Neural progenitor cell (in vitro differentiated cells): ENCODE measurements around the gene PPY. TPM values are rescaled to one million over a fixed set of nuclear protein-coding genes. Genes with fewer than 3 reads are reported as not detected.

Experiments
- DNase-seq: peaks from one replicate; pipeline ENCODE4 v3.0.0-alpha.2; 2016; ENCODE audit warnings: low spot score
- H2AFZ ChIP-seq: fragments of 200-600 bp; sonication (generic); replicated peaks from 2 replicates; pipeline ENCODE4 v1.6.1; 2016; ENCODE audit warnings: antibody characterized with exemption
- H3F3A ChIP-seq: fragments of 200-600 bp; sonication (generic); 2 replicates; pipeline ENCODE4 v1.6.1; 2016; ENCODE audit warnings: antibody characterized with exemption, low read depth
- H3K27ac ChIP-seq: fragments of 200-600 bp; sonication (generic); 2 replicates; pipeline ENCODE4 v1.5.1; 2016; ENCODE audit warnings: mild to moderate bottlenecking
- H3K27me3 ChIP-seq: fragments of 200-600 bp; sonication (generic); 2 replicates; pipeline ENCODE4 v1.6.1; 2016; ENCODE audit warnings: mild to moderate bottlenecking, moderate library complexity
- H3K36me3 ChIP-seq: fragments of 200-600 bp; sonication (generic); 2 replicates; pipeline ENCODE4 v1.5.1; 2016
- H3K4me1 ChIP-seq: fragments of 200-600 bp; sonication (generic); 2 replicates; pipeline ENCODE4 v1.6.1; 2016; ENCODE audit warnings: mixed run types
- H3K4me2 ChIP-seq: fragments of 200-600 bp; sonication (generic); 2 replicates; pipeline ENCODE4 v1.6.1; 2016
- H3K4me3 ChIP-seq: fragments of 200-600 bp; sonication (generic); 2 replicates; pipeline ENCODE4 v1.5.1; 2016
- H3K79me2 ChIP-seq: fragments of 200-600 bp; sonication (generic); 2 replicates; pipeline ENCODE4 v1.6.1; 2016; ENCODE audit warnings: low read depth
- H3K9ac ChIP-seq: fragments of 200-600 bp; sonication (generic); 2 replicates; pipeline ENCODE4 v1.6.1; 2016
- H3K9me3 ChIP-seq: fragments of 200-600 bp; sonication (generic); 2 replicates; pipeline ENCODE4 v1.5.1; 2016; ENCODE audit warnings: low read depth
- H4K20me1 ChIP-seq: fragments of 200-600 bp; sonication (generic); 2 replicates; pipeline ENCODE4 v1.6.1; 2016; ENCODE audit warnings: low read depth
- H3K27ac Mint-ChIP-seq: 3 replicates; pipeline ENCODE4 v1.8.0; 2021; ENCODE audit warnings: mixed read lengths
- H3K27me3 Mint-ChIP-seq: 2 replicates; pipeline ENCODE4 v1.8.0; 2022; ENCODE audit warnings: low read depth, mild to moderate bottlenecking, inconsistent platforms, moderate library complexity, mixed read lengths; ENCODE audit not compliant: insufficient read depth
- H3K36me3 Mint-ChIP-seq: 3 replicates; pipeline ENCODE4 v1.8.0; 2021; ENCODE audit warnings: mixed read lengths
- H3K4me1 Mint-ChIP-seq: 3 replicates; pipeline ENCODE4 v1.8.0; 2021; ENCODE audit warnings: mixed read lengths
- H3K4me3 Mint-ChIP-seq: 3 replicates; pipeline ENCODE4 v1.8.0; 2021; ENCODE audit warnings: mild to moderate bottlenecking, moderate library complexity, mixed read lengths
- H3K9me3 Mint-ChIP-seq: 3 replicates; pipeline ENCODE4 v1.8.0; 2020; ENCODE audit warnings: mixed read lengths
- CTCF ChIP-seq: fragments of 200-600 bp; sonication (generic); IDR thresholded peaks from 2 replicates; pipeline ENCODE4 v1.5.1; 2017; ENCODE audit warnings: antibody characterized with exemption, mild to moderate bottlenecking
- EZH2 ChIP-seq: fragments of 200-600 bp; sonication (generic); IDR thresholded peaks from 2 replicates; pipeline ENCODE4 v1.6.1; 2017; ENCODE audit warnings: antibody characterized with exemption, mild to moderate bottlenecking, moderate library complexity
- EZH2phosphoT487 ChIP-seq: fragments of 200-600 bp; sonication (generic); IDR thresholded peaks from 2 replicates; pipeline ENCODE4 v1.6.1; 2017; ENCODE audit warnings: antibody characterized with exemption
- total RNA-seq: library from RNA; depleted of rRNA; stranded (reverse); fragments of >200 nt; gene quantifications from 2 replicates; pipeline ENCODE4 v1.2.3, GENCODE V29; 2015; ENCODE audit warnings: low replicate concordance

The PPY gene
- total RNA-seq, 1 donor from 2014 or later = not detected

GRCh38 chr17:43935204-43935925 is 6.9 kb downstream of the PPY start:
- no peaks in the 10 kb centered on the region for H3K79me2 ChIP-seq
- Mint-ChIP-seq H3K27ac (no peak overlapping the region), H3K27me3 (peaks cover 7% of the 10 kb centered on the region), H3K4me3 (no peak overlapping the region), H3K9me3 (no peaks in the 10 kb centered on the region), H3K36me3 (peaks cover 2% of the 10 kb centered on the region), H3K4me1 (peaks cover 27% of the 10 kb centered on the region)
- H3K27ac ChIP-seq = no peak overlapping the region
- TF ChIP-seq EZH2phosphoT487 (no peak), EZH2 (no peak), CTCF (no peak)
- peaks cover 9% of the 10 kb centered on the region for H3K4me1 ChIP-seq
- H3F3A ChIP-seq = no peaks in the 10 kb centered on the region
- H3K27me3 ChIP-seq = peaks cover 39% of the 10 kb centered on the region
- H3K4me3 ChIP-seq = no peak overlapping the region
- H3K4me2 ChIP-seq = peak overlapping the region; percentile 27
- H3K9ac ChIP-seq = no peak overlapping the region
- no peaks in the 10 kb centered on the region for H4K20me1 ChIP-seq
- no peaks in the 10 kb centered on the region for H3K36me3 ChIP-seq
- DNase-seq = no peak
- no peaks in the 10 kb centered on the region for H3K9me3 ChIP-seq
- H2AFZ ChIP-seq = peak overlapping the region; percentile 68

GRCh38 chr17:43932923-43933322 is 9.4 kb downstream of the PPY start:
- Mint-ChIP-seq H3K36me3 (peaks cover 2% of the 10 kb centered on the region), H3K9me3 (no peaks in the 10 kb centered on the region), H3K27me3 (peaks cover 13% of the 10 kb centered on the region), H3K27ac (no peak overlapping the region), H3K4me3 (no peak overlapping the region), H3K4me1 (peaks cover 18% of the 10 kb centered on the region)
- Histone ChIP-seq H3K27me3 (peaks cover 35% of the 10 kb centered on the region), H2AFZ (no peak overlapping the region), H3K36me3 (no peaks in the 10 kb centered on the region), H3K9ac (no peak overlapping the region), H3K27ac (no peak overlapping the region), H3F3A (no peaks in the 10 kb centered on the region), H3K4me3 (no peak overlapping the region), H3K4me1 (peaks cover 11% of the 10 kb centered on the region), H3K4me2 (no peak overlapping the region), H3K79me2 (no peaks in the 10 kb centered on the region), H4K20me1 (no peaks in the 10 kb centered on the region), H3K9me3 (no peaks in the 10 kb centered on the region)
- TF ChIP-seq EZH2 = no peak
- TF ChIP-seq EZH2phosphoT487 = no peak
- TF ChIP-seq CTCF = no peak
- no peak for DNase-seq

GRCh38 chr17:43932357-43932756 is 9.9 kb downstream of the PPY start:
- H3K27me3 Mint-ChIP-seq = peaks cover 15% of the 10 kb centered on the region
- H3K9me3 Mint-ChIP-seq = no peaks in the 10 kb centered on the region
- no peak for TF ChIP-seq EZH2phosphoT487
- no peak for TF ChIP-seq EZH2
- TF ChIP-seq CTCF = no peak
- H3K36me3 Mint-ChIP-seq = peaks cover 1% of the 10 kb centered on the region
- Histone ChIP-seq H2AFZ (no peak overlapping the region), H3K27me3 (peaks cover 35% of the 10 kb centered on the region), H3K9ac (no peak overlapping the region), H3K9me3 (no peaks in the 10 kb centered on the region), H3K79me2 (no peaks in the 10 kb centered on the region), H3K4me3 (no peak overlapping the region), H3K36me3 (no peaks in the 10 kb centered on the region), H3F3A (no peaks in the 10 kb centered on the region), H3K4me2 (no peak overlapping the region), H3K27ac (no peak overlapping the region), H4K20me1 (no peaks in the 10 kb centered on the region), H3K4me1 (peaks cover 17% of the 10 kb centered on the region)
- no peak overlapping the region for H3K4me3 Mint-ChIP-seq
- H3K27ac Mint-ChIP-seq = no peak overlapping the region
- H3K4me1 Mint-ChIP-seq = peaks cover 19% of the 10 kb centered on the region
- no peak for DNase-seq
